ENCODE data around the gene SERPINB1.
A peak's percentile ranks its signal among the peaks of the same experiment; 100 is the strongest.
"Not testable (repeated sequence)": the region's sequence is repeated elsewhere in the genome, so short reads cannot be mapped to it uniquely, and the experiment has no call there.

Gene SERPINB1

GRCh38 chr6:2841264-2842138 lies at the start of gene SERPINB1:
SERPINB1 (minus strand) TSS chr6:2841863; CDS start chr6:2840586, 1,277 bp downstream.
- H3K4me3 ChIP-seq (ENCODE audit: low read depth, low read length): peak within 1 kb of the TSS; percentile 42
- no peaks in the 10 kb centered on the region for H3K9me3 ChIP-seq (ENCODE audit: control insufficient read depth, insufficient read depth, low read length)
- H3K4me1 ChIP-seq (ENCODE audit: control insufficient read depth, insufficient read depth, low read length): peaks cover 11% of the 10 kb centered on the region
- H3K27me3 ChIP-seq (ENCODE audit: control insufficient read depth, insufficient read depth, low read length): no peaks in the 10 kb centered on the region
- no peak within 1 kb of the TSS for H3K9ac ChIP-seq (ENCODE audit: low read depth, low read length)
- no peaks in the 10 kb centered on the region for H3K36me3 ChIP-seq (ENCODE audit: control insufficient read depth, insufficient read depth, low read length)

DNA sequence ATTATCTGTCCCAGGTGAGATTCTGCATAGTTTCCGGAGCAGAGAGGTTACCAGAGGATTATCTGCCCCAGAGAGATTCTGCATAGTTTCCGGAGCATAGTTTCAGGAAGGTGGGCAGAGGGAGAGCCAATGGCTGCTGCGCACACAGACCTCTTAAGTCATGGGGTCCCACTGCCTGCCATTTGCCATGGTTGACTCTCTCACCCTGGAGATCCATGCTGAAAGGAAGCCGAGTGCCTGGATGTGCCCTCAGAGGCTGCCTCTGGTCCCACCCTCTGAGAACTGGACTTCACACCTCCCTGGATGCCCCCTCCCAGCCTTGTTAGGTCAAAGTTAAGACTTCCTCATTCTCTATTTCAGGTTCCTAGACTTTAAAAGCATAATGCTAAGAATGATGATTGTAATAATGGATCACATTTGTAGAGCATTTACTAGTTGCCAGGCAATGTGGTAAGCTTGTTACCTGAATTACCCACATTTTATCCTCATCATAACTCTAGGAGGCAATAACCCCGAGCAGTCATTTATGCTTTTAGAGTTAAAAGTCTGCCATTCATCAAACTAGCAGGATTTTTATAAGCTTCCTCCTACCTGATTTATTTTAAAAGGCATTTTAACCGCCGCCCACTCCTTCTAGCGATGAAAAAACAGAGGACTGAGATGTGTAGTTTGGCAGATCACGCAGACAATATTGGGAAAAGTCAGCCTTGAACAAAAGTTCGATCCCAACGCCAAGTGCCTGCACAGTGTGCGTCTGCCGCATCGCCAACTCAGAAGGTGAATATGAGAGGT lies 49.5 kb upstream of the SERPINB1 start:
- Histone ChIP-seq H3K4me3 (ENCODE audit: low read depth, low read length) (no peak overlapping the region), H3K36me3 (ENCODE audit: control insufficient read depth, insufficient read depth, low read length) (peaks cover 45% of the 10 kb centered on the region), H3K4me1 (ENCODE audit: control insufficient read depth, insufficient read depth, low read length) (no peaks in the 10 kb centered on the region), H3K9me3 (ENCODE audit: control insufficient read depth, insufficient read depth, low read length) (no peaks in the 10 kb centered on the region), H3K27me3 (ENCODE audit: control insufficient read depth, insufficient read depth, low read length) (no peaks in the 10 kb centered on the region), H3K9ac (ENCODE audit: low read depth, low read length) (no peak overlapping the region)

DNA sequence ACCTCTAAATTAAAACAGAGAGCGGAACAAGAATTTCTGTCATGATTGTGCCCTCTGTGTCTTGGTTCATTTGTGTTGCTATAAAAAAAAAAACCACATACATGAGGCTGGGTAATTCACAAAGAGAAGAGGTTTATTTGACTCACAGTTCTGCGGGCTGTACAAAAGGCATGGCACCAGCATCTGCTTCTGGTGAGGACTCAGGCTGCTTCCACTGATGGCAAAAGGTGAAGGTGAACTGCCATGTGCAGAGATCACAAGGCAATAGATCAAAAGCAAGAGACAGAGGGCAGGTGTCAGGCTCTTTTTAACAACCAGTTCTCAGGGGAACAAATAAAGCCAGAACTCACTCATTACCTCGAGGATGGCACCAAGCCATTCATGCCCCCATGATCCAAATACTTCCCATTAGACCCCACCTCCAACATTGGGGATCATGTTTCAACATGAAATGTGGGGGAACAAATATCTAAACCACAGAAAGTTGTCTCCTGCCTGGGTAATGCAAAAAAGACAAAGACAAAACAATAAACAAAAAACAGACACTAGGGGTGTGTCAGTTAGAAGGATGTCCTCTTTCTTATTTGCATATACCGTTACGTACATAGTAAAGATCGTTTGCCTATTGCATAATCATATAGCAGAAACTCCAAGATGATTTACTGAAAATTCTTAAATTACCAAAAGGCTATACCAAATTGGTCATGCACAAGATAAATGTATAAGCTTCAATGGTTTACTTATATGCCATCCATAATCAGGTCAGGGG lies 44.5 kb upstream of the SERPINB1 start:
- Histone ChIP-seq H3K4me1 (ENCODE audit: control insufficient read depth, insufficient read depth, low read length) (no peaks in the 10 kb centered on the region), H3K9ac (ENCODE audit: low read depth, low read length) (no peak overlapping the region), H3K36me3 (ENCODE audit: control insufficient read depth, insufficient read depth, low read length) (peaks cover 16% of the 10 kb centered on the region), H3K27me3 (ENCODE audit: control insufficient read depth, insufficient read depth, low read length) (no peaks in the 10 kb centered on the region), H3K4me3 (ENCODE audit: low read depth, low read length) (no peak overlapping the region), H3K9me3 (ENCODE audit: control insufficient read depth, insufficient read depth, low read length) (no peaks in the 10 kb centered on the region)

DNA sequence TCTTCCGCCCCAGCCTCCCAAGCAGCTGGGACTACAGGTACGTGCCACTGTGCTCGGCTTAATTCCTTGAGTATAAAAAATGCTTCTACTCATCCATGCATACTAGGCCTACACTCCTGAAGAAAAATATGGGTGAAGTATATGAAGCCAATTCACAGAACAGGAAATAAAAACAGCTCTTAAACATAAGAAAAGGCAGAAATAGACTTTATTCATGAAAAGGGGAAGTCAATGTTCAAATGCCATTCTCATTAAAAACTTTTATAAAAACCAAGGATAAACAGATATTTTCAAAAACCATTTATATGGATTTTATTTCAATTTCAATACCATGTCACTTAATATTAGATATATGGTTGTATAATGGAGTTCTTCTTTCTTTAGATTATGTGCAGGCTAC lies 43.1 kb upstream of the SERPINB1 start:
- Histone ChIP-seq H3K4me1 (ENCODE audit: control insufficient read depth, insufficient read depth, low read length) (no peaks in the 10 kb centered on the region), H3K4me3 (ENCODE audit: low read depth, low read length) (no peak overlapping the region), H3K9ac (ENCODE audit: low read depth, low read length) (no peak overlapping the region)

GRCh38 chr6:2883673-2884072 lies 42.0 kb upstream of the SERPINB1 start:
- no peaks in the 10 kb centered on the region for H3K4me1 ChIP-seq (ENCODE audit: control insufficient read depth, insufficient read depth, low read length)

More for the DNA sequence above, 43.1 kb upstream of the SERPINB1 start:
- Histone ChIP-seq H3K36me3 (ENCODE audit: control insufficient read depth, insufficient read depth, low read length) (peaks cover 2% of the 10 kb centered on the region), H3K27me3 (ENCODE audit: control insufficient read depth, insufficient read depth, low read length) (no peaks in the 10 kb centered on the region), H3K9me3 (ENCODE audit: control insufficient read depth, insufficient read depth, low read length) (no peaks in the 10 kb centered on the region)

GRCh38 chr6:2881423-2881822 lies 39.8 kb upstream of the SERPINB1 start:
- no peak overlapping the region for H3K9ac ChIP-seq (ENCODE audit: low read depth, low read length)
- no peaks in the 10 kb centered on the region for H3K9me3 ChIP-seq (ENCODE audit: control insufficient read depth, insufficient read depth, low read length)
- H3K4me3 ChIP-seq (ENCODE audit: low read depth, low read length): no peak overlapping the region
- H3K4me1 ChIP-seq (ENCODE audit: control insufficient read depth, insufficient read depth, low read length): peaks cover 16% of the 10 kb centered on the region
- H3K27me3 ChIP-seq (ENCODE audit: control insufficient read depth, insufficient read depth, low read length): no peaks in the 10 kb centered on the region
- H3K36me3 ChIP-seq (ENCODE audit: control insufficient read depth, insufficient read depth, low read length): no peaks in the 10 kb centered on the region

More at GRCh38 chr6:2883673-2884072, 42.0 kb upstream of the SERPINB1 start:
- no peaks in the 10 kb centered on the region for H3K27me3 ChIP-seq (ENCODE audit: control insufficient read depth, insufficient read depth, low read length)
- H3K36me3 ChIP-seq (ENCODE audit: control insufficient read depth, insufficient read depth, low read length): no peaks in the 10 kb centered on the region
- H3K9ac ChIP-seq (ENCODE audit: low read depth, low read length): no peak overlapping the region
- H3K9me3 ChIP-seq (ENCODE audit: control insufficient read depth, insufficient read depth, low read length): no peaks in the 10 kb centered on the region
- H3K4me3 ChIP-seq (ENCODE audit: low read depth, low read length): no peak overlapping the region

DNA sequence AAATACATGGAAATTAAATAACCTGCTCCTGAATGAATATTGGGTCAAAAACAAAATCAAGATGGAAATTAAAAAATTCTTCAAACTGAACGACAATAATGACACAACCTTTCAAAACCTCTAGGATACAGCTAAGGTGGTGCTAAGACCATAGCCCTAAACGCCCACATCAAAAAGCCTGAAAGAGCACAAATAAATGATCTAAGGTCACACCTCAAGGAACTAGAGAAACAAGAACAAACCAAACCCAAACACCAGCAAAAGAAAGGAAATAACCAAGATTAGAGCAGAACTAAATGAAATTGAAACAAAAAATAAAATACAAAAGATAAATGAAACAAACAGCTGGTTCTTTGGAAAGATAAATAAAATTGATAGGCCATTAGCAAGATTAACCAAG lies 38.5 kb upstream of the SERPINB1 start:
- H3K9ac ChIP-seq (ENCODE audit: low read depth, low read length); H3K4me3 ChIP-seq (ENCODE audit: low read depth, low read length); H3K36me3 ChIP-seq (ENCODE audit: control insufficient read depth, insufficient read depth, low read length); H3K9me3 ChIP-seq (ENCODE audit: control insufficient read depth, insufficient read depth, low read length); H3K27me3 ChIP-seq (ENCODE audit: control insufficient read depth, insufficient read depth, low read length): not testable (repeated sequence)
- H3K4me1 ChIP-seq (ENCODE audit: control insufficient read depth, insufficient read depth, low read length): peaks cover 16% of the 10 kb centered on the region

DNA sequence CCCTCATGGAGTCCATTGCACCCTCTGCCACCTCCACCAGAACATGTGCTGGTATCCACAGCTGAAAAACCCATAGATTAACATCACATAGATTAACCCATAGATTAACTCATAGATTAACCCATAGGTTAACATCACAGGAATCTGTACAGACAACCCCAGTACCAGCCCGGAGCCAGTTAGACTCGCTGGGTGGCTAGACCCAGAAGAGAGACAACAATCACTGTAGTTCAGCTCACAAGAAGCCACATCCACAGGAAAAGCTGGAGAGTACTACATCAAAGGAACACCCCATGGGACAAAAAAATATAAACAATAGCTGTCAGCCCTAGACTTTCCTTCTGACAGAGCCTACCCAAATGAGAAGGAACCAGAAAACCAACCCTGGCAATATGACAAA lies 36.3 kb upstream of the SERPINB1 start:
- Histone ChIP-seq H3K27me3 (ENCODE audit: control insufficient read depth, insufficient read depth, low read length) (peaks cover 5% of the 10 kb centered on the region), H3K9me3 (ENCODE audit: control insufficient read depth, insufficient read depth, low read length) (no peaks in the 10 kb centered on the region), H3K9ac (ENCODE audit: low read depth, low read length) (no peak overlapping the region), H3K36me3 (ENCODE audit: control insufficient read depth, insufficient read depth, low read length) (no peaks in the 10 kb centered on the region), H3K4me1 (ENCODE audit: control insufficient read depth, insufficient read depth, low read length) (peaks cover 16% of the 10 kb centered on the region), H3K4me3 (ENCODE audit: low read depth, low read length) (no peak overlapping the region)

- H3K4me1 ChIP-seq (ENCODE audit: control insufficient read depth, insufficient read depth, low read length): peaks cover 16% of the 10 kb centered on the region
- no peak overlapping the region for H3K9ac ChIP-seq (ENCODE audit: low read depth, low read length)
- no peaks in the 10 kb centered on the region for H3K36me3 ChIP-seq (ENCODE audit: control insufficient read depth, insufficient read depth, low read length)
- peaks cover 5% of the 10 kb centered on the region for H3K27me3 ChIP-seq (ENCODE audit: control insufficient read depth, insufficient read depth, low read length)
- no peak overlapping the region for H3K4me3 ChIP-seq (ENCODE audit: low read depth, low read length)
- no peaks in the 10 kb centered on the region for H3K9me3 ChIP-seq (ENCODE audit: control insufficient read depth, insufficient read depth, low read length)
Measured at GRCh38 chr6:2877057-2877882, 35.6 kb upstream of the SERPINB1 start.

GRCh38 chr6:2876210-2877056 lies 34.8 kb upstream of the SERPINB1 start:
- Histone ChIP-seq H3K27me3 (ENCODE audit: control insufficient read depth, insufficient read depth, low read length) (peaks cover 5% of the 10 kb centered on the region), H3K4me1 (ENCODE audit: control insufficient read depth, insufficient read depth, low read length) (peaks cover 16% of the 10 kb centered on the region), H3K36me3 (ENCODE audit: control insufficient read depth, insufficient read depth, low read length) (no peaks in the 10 kb centered on the region), H3K4me3 (ENCODE audit: low read depth, low read length) (peak overlapping the region; percentile 47), H3K9ac (ENCODE audit: low read depth, low read length) (no peak overlapping the region), H3K9me3 (ENCODE audit: control insufficient read depth, insufficient read depth, low read length) (no peaks in the 10 kb centered on the region)

Data from iPS-15b (cell line).